HG02623 (cell line): Measurements from ENCODE around the gene LPAR4.
A peak's percentile ranks its signal among the peaks of the same experiment; 100 is the strongest.
"Not testable (repeated sequence)": the region's sequence is repeated elsewhere in the genome, so short reads cannot be mapped to it uniquely, and the experiment has no call there.

Experiments
- ATAC-seq: cut with Tn5 transposase; IDR thresholded peaks from one replicate; pipeline ENCODE4 v1.9.1; 2021; ENCODE audit warnings: moderate library complexity; ENCODE audit not compliant: unreplicated experiment

Gene LPAR4

GRCh38 chrX:78747489-78747888 is at the start of gene LPAR4:
Gene LPAR4 (plus strand): TSS chrX:78747720. CDS start chrX:78754870, 7,150 bp downstream.
- no peak for ATAC-seq

- no peak for ATAC-seq
Observed at GRCh38 chrX:78706071-78706470, 41.4 kb upstream of the LPAR4 start.

- no peak for ATAC-seq
Observed at GRCh38 chrX:78708262-78708661, 39.3 kb upstream of the LPAR4 start.

GRCh38 chrX:78708816-78709215 is 38.7 kb upstream of the LPAR4 start:
- ATAC-seq: no peak

GRCh38 chrX:78710171-78710570 is 37.3 kb upstream of the LPAR4 start:
- no peak for ATAC-seq

- ATAC-seq: no peak
Observed at GRCh38 chrX:78712336-78712735, 35.2 kb upstream of the LPAR4 start.

DNA sequence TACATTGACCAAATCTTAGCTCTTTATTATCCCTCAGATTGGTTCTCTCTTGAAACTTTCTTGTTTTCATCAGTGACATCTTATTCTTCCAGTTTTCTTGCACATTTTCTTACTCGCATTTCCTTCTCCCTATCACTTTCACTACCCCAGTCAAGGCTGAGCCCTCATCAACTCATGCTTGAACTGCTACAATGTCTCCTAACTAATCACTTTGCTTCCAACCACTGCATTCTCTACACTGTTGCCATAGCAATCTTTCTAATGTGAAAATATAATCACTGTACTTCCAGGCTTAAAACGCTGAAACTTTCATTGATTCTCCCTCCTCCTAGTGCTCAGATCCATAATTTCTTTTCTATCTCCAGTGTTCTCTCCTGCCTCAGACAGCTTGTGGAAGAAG is 22.2 kb upstream of the LPAR4 start:
- no peak for ATAC-seq

GRCh38 chrX:78746496-78746895 is 1.0 kb upstream of the LPAR4 start:
- ATAC-seq: no peak

DNA sequence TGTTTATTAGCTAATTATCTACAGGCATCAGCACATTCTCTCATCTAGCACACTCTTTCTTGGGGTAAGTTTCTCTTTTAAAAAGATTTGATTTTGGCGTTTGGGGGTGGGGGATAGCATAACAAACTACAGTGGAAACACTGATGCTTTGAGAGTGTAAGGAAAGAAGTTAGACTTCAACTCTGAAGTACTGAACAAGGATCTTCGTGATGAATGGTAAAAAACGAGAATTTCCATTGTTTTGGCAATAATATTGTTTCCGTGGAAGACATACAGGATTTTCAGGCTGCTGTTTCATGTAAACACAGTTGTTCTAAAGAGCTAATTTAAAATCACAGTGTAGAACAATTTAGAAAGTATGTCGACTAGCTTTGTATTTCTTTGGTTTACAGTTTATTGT is 451 bp downstream of the LPAR4 start:
- no peak for ATAC-seq

GRCh38 chrX:78748846-78749245 is 1.3 kb downstream of the LPAR4 start:
- ATAC-seq: no peak

DNA sequence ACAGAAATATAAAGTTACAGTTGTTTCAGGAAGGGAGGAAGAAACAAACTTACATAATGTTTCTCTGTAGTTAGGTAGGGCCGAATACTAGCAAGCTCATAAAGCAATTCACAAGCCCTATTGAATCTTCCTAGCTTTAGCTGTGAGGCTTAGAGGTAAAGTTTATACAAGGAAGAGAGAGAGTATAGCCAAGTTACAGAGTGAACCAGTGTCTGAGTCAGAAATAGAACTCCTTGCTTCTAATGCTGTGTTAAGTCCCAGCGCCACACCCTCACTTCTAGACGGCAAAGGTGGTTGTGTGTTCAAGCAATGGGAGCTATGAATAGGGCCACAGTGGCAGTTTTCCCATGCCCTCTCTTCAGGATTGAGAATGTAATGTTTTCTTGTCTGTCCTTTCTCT is 6.1 kb downstream of the LPAR4 start:
- no peak for ATAC-seq

GRCh38 chrX:78754917-78755316 is 7.4 kb downstream of the LPAR4 start:
- ATAC-seq: peak; percentile 91

- ATAC-seq: no peak
Observed at GRCh38 chrX:78759081-78759480, 11.6 kb downstream of the LPAR4 start.

GRCh38 chrX:78769101-78769755 is 21.7 kb downstream of the LPAR4 start:
- no peak for ATAC-seq

- ATAC-seq: no peak
Observed at GRCh38 chrX:78769946-78770345, 22.4 kb downstream of the LPAR4 start.

DNA sequence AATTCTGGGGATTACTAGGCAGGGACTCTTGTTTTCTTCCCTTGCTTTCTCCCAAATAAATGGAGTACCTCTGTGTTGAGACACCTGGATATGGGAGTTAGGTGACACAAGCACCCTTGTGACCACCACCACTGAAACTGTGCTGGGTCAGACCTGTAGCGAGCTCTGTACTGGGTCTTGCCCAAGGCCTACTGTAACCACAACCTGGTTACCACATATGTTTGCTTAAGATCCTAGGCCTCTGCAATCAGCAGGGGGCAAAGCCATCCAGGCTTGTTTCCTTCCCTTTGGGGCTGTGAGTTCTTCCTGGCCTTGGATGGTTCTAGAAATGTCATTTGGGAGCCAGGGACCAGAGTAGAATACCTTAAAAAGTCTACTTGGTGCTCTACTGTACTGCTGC is 49.4 kb downstream of the LPAR4 start:
- ATAC-seq: no peak

DNA sequence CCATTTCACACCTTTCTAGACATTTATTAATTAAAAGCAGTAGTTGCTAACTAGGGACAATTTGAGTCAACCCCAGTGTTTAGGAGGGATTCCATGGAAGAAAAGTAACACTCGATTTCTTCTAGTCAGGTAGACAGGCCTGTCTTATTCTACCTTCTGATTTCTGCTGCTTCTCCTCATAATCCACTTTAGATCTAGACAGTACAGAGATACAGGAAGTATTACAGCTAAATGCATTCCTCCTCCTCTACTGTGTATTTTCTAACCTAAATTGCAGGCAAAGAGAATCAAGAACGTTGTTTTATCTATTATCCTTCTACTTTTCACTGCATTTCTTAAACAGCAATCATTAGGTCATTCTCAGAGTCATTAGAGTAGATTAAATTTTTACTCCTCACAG is 52.6 kb downstream of the LPAR4 start:
- ATAC-seq: no peak

DNA sequence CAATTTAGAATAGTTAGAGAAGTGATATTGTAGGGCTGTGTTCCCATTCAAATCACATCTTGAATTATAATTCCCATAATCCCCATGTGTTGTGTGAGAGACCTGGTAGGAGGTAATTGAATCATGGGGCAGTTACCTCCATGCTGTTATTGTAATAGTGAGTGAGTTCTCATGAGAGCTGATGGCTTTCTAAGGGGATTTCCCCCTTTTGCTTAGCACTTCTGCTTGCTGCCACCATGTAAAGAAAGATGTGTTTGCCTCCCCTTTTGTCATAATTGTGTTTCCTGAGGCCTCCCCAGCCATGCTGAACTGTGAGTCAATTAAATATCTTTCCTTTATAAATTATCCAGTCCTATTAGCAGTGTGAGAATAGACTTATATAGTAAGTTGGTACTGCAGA is 53.2 kb downstream of the LPAR4 start:
- no peak for ATAC-seq

- ATAC-seq: no peak
Observed at GRCh38 chrX:78801522-78801921, 54.0 kb downstream of the LPAR4 start.

DNA sequence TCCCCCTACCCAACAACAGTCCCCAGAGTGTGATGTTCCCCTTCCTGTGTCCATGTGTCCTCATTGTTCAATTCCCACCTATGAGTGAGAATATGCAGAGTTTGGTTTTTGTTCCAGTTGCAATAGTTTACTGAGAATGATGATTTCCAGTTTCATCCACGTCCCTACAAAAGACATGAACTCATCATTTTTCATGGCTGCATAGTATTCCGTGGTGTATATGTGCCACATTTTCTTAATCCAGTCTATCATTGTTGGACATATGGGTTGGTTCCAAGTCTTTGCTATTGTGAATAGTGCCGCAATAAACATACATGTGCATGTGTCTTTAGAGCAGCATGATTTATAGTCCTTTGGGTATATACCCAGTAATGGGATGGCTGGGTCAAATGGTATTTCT is 55.0 kb downstream of the LPAR4 start:
- ATAC-seq: not testable (repeated sequence)
